ENCODE data around the gene BICD1.
"Not testable (repeated sequence)": the region's sequence is repeated elsewhere in the genome, so short reads cannot be mapped to it uniquely, and the experiment has no call there.

BICD1 gene

GRCh38 chr12:32106517-32107358, at the start of gene BICD1:
TSS of gene BICD1 (plus strand) at chr12:32106847. CDS start at chr12:32107332, 485 bp downstream.
- DNase-seq: peak; percentile 55

- no peak for DNase-seq
Observed at GRCh38 chr12:32061033-32061432, 45.6 kb upstream of the BICD1 start.

- no peak for DNase-seq
Observed at GRCh38 chr12:32062881-32063280, 43.8 kb upstream of the BICD1 start.

- DNase-seq: no peak
Observed at GRCh38 chr12:32063796-32064195, 42.9 kb upstream of the BICD1 start.

- no peak for DNase-seq
Observed at GRCh38 chr12:32066206-32066605, 40.4 kb upstream of the BICD1 start.

GRCh38 chr12:32069071-32069470, 37.6 kb upstream of the BICD1 start:
- no peak for DNase-seq

GRCh38 chr12:32069731-32070130, 36.9 kb upstream of the BICD1 start:
- no peak for DNase-seq

- no peak for DNase-seq
Observed at GRCh38 chr12:32070370-32070769, 36.3 kb upstream of the BICD1 start.

GRCh38 chr12:32072102-32072501, 34.5 kb upstream of the BICD1 start:
- no peak for DNase-seq

- no peak for DNase-seq
Observed at GRCh38 chr12:32074432-32074831, 32.2 kb upstream of the BICD1 start.

- no peak for DNase-seq
Observed at GRCh38 chr12:32076941-32077340, 29.7 kb upstream of the BICD1 start.

- no peak for DNase-seq
Observed at GRCh38 chr12:32080435-32080834, 26.2 kb upstream of the BICD1 start.

- no peak for DNase-seq
Observed at GRCh38 chr12:32083489-32083888, 23.2 kb upstream of the BICD1 start.

GRCh38 chr12:32084017-32084688, 22.5 kb upstream of the BICD1 start:
- no peak for DNase-seq

GRCh38 chr12:32084753-32085152, 21.9 kb upstream of the BICD1 start:
- no peak for DNase-seq

- DNase-seq: no peak
Observed at GRCh38 chr12:32087306-32087705, 19.3 kb upstream of the BICD1 start.

- no peak for DNase-seq
Observed at GRCh38 chr12:32089156-32089555, 17.5 kb upstream of the BICD1 start.

- DNase-seq: no peak
Observed at GRCh38 chr12:32089586-32089985, 17.1 kb upstream of the BICD1 start.

- no peak for DNase-seq
Observed at GRCh38 chr12:32091696-32092095, 15.0 kb upstream of the BICD1 start.

- DNase-seq: no peak
Observed at GRCh38 chr12:32098112-32098511, 8.5 kb upstream of the BICD1 start.

GRCh38 chr12:32099275-32099674, 7.4 kb upstream of the BICD1 start:
- not testable (repeated sequence) for DNase-seq

- no peak for DNase-seq
Observed at GRCh38 chr12:32100361-32100760, 6.3 kb upstream of the BICD1 start.

GRCh38 chr12:32100888-32101287, 5.8 kb upstream of the BICD1 start:
- DNase-seq: no peak

GRCh38 chr12:32102234-32102633, 4.4 kb upstream of the BICD1 start:
- no peak for DNase-seq
